ENCODE measurements around the gene LPGAT1.

LPGAT1 gene

GRCh38 chr1:211828584-211829342 lies 1.8 kb downstream of the LPGAT1 start:
- no peak for DNase-seq (ENCODE audit: low read depth)

- no peak for DNase-seq (ENCODE audit: low read depth)
These were observed 3.5 kb downstream of the LPGAT1 start for GRCh38 chr1:211827051-211827450.

GRCh38 chr1:211825980-211826379 lies 4.6 kb downstream of the LPGAT1 start:
- DNase-seq (ENCODE audit: low read depth): no peak

- DNase-seq (ENCODE audit: low read depth): no peak
These were observed 7.7 kb downstream of the LPGAT1 start for GRCh38 chr1:211822677-211823407.

- DNase-seq (ENCODE audit: low read depth): no peak
These were observed 14.0 kb downstream of the LPGAT1 start for GRCh38 chr1:211816586-211816985.

GRCh38 chr1:211814313-211814712 lies 16.2 kb downstream of the LPGAT1 start:
- no peak for DNase-seq (ENCODE audit: low read depth)

- no peak for DNase-seq (ENCODE audit: low read depth)
These were observed 17.0 kb downstream of the LPGAT1 start for GRCh38 chr1:211813590-211813989.

- DNase-seq (ENCODE audit: low read depth): no peak
These were observed 18.0 kb downstream of the LPGAT1 start for GRCh38 chr1:211812584-211812983.

GRCh38 chr1:211811848-211812247 lies 18.7 kb downstream of the LPGAT1 start:
- no peak for DNase-seq (ENCODE audit: low read depth)

GRCh38 chr1:211811126-211811525 lies 19.4 kb downstream of the LPGAT1 start:
- no peak for DNase-seq (ENCODE audit: low read depth)

GRCh38 chr1:211808475-211808874 lies 22.1 kb downstream of the LPGAT1 start:
- no peak for DNase-seq (ENCODE audit: low read depth)

- DNase-seq (ENCODE audit: low read depth): no peak
These were observed 25.6 kb downstream of the LPGAT1 start for GRCh38 chr1:211804915-211805314.

GRCh38 chr1:211800925-211801607 lies 29.5 kb downstream of the LPGAT1 start:
- DNase-seq (ENCODE audit: low read depth): no peak

GRCh38 chr1:211797994-211798393 lies 32.6 kb downstream of the LPGAT1 start:
- no peak for DNase-seq (ENCODE audit: low read depth)

- no peak for DNase-seq (ENCODE audit: low read depth)
These were observed 38.6 kb downstream of the LPGAT1 start for GRCh38 chr1:211791979-211792378.

GRCh38 chr1:211789641-211790464 lies 40.7 kb downstream of the LPGAT1 start:
- DNase-seq (ENCODE audit: low read depth): no peak

GRCh38 chr1:211788626-211789025 lies 41.9 kb downstream of the LPGAT1 start:
- no peak for DNase-seq (ENCODE audit: low read depth)

GRCh38 chr1:211783897-211784296 lies 46.7 kb downstream of the LPGAT1 start:
- no peak for DNase-seq (ENCODE audit: low read depth)

GRCh38 chr1:211783266-211783665 lies 47.3 kb downstream of the LPGAT1 start:
- DNase-seq (ENCODE audit: low read depth): no peak

- DNase-seq (ENCODE audit: low read depth): no peak
These were observed 49.3 kb downstream of the LPGAT1 start for GRCh38 chr1:211781260-211781659.

- no peak for DNase-seq (ENCODE audit: low read depth)
These were observed 55.4 kb downstream of the LPGAT1 start for GRCh38 chr1:211775170-211775569.

GRCh38 chr1:211764701-211765100 lies 65.9 kb downstream of the LPGAT1 start:
- no peak for DNase-seq (ENCODE audit: low read depth)

All from stimulated activated CD8-positive, alpha-beta memory T cell treated with anti-CD3 and anti-CD28 coated beads, Interleukin-15, amount 100 ng/mL, for 1 hour (primary cell).